GM19467 (cell line): ENCODE measurements around the gene IL17RD.

Source experiments
- ATAC-seq: cut with Tn5 transposase; IDR thresholded peaks from one replicate; pipeline ENCODE4 v1.9.1; 2021; ENCODE audit warnings: mild to moderate bottlenecking, moderate library complexity; ENCODE audit not compliant: unreplicated experiment

The IL17RD gene

DNA sequence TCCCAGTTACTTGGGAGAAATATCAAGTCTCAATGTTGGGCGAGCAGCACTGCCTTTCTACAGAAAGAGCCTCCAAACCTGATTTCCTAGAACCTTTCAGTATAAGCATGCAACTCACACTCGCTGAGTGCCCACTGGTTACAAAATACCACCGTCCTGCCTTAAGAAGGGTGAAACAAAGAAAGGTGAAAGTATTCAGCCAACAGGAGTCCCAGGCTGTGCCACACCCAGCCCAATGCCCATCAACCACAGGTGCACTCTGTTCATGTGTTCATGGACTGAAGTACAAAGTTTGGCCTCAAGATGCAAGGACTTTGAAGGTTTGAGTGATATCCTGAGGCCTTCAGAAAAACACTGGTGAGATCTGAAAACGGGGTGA is 34.0 kb downstream of the IL17RD start:
- ATAC-seq = no peak

- ATAC-seq = no peak
Measured at GRCh38 chr3:57130571-57131209, 34.5 kb downstream of the IL17RD start.

DNA sequence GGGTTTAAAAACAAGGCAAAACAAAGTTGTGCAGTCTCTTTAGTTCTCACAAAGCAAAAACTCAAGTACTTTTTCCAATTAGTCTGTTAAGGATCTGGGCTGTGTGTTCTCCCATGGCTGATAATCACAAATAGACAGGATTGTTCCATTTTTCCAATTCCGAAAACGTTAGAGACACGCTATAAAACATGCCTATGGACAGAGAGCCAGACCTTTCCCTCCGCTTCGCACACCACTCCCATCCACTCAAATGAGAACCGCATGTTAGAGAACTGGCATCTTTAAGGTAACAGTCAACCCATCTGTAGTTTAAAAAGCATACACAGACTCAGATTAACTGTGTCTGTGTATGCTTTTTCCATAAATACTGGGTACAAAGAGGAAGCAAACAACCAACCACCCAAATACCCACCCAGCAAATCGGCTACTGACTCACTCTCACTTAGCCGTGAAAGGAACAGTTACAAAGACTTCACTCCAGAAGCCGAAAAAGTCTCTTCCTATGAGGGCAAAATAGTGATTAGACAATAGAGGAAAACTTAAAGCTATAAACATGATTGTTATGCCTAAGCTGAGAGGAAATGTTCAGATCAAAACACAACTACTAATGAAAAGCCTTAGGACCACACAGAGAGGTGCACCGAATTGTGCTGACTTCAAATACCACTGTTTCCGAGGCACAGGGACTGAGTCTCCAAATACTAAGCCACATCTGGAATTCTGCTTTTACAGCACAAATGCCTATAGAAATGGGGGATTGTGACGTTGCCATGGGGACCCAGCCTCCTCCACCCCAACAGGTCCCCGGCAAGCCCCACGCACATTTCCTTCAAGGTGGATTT is 36.1 kb downstream of the IL17RD start:
- ATAC-seq = no peak

DNA sequence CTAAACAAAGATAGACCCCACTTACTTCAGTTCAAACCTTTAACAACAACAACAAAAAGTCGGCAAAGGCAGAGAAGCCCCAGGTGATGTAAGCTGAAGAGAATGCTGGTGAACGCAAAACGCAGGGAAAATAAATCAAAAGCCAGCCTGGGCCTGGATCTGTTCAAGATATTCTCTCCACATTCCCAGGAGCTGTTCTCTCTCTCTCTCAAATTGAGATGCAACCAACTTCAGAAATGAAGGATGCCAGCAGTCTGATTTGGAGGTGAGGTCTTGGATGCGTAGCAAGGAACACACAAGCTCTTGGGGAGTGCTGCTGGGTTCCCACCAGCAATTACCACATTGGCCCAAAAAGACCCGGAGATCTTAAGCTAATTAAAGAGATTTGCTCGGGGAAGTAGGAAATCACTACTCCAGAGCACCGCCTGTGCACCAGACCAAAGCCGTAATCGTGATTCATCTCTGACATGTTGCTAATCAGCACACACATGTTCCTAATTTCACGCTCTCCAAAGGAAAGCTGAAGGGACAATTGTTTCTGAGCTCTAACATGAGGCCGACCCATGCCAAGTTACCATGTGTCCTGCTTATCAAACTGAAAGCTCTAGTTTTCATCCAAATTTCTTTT is 37.1 kb downstream of the IL17RD start:
- ATAC-seq = no peak

DNA sequence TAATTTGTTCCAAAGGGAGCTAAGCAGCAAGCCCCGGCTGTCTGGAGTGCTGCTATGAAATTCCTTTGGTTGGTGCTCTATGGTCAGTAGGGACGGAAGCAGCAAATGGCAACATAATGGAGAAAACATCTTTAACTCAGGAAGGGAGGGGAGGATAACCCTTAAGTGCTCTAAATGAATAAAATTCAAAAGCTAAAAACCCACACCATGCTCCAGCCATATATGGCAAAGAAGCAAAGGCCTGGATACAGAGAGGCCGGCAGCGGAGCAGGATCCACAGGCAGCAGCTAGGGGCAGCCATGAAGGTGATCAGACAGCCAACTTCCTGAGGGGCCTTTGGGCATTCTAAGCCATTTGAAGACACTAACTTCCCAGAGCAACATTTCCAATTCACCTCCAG is 38.9 kb downstream of the IL17RD start:
- no peak for ATAC-seq

- ATAC-seq = no peak
Measured at GRCh38 chr3:57120451-57121174, 44.5 kb downstream of the IL17RD start.

DNA sequence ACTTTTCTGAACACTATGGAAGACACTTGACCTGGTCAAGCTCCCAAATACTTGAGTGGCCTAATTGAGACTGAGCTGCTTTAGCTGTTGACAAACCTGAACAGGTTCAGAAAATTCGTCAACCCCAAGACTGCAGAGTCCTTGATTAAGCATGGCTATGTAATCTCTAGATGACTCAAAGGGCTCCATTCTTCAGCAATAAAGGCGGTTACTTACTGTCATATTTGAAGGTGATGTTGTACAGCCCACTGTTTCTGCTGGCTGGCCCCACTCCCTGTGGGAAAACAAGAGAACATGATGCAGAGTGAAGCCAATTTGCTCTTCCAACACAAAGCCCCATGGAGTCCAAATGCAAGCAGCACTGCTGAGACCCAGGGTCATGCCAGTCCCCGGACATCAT is 45.1 kb downstream of the IL17RD start:
- no peak for ATAC-seq

DNA sequence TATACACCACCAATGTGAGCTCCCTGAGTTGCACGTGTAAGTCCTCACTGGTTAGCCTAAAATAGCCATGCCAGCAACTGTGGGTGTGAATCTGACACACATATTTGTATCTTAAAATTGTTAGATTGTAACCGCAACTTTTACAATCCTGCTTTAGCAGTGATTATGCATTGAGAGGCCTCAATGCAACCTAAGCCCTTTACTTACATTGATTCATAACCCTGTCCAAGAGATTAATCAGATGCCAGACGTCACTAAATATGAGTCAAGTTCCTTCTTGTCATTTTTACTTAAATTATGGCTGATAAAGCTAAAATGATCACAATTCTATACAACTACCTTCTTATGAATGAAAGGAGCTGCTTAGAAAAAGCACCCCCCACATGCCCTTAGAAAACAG is 46.9 kb downstream of the IL17RD start:
- no peak for ATAC-seq

- ATAC-seq = no peak
Measured at GRCh38 chr3:57116501-57116900, 48.7 kb downstream of the IL17RD start.

- ATAC-seq = no peak
Measured at GRCh38 chr3:57112206-57112605, 52.9 kb downstream of the IL17RD start.

DNA sequence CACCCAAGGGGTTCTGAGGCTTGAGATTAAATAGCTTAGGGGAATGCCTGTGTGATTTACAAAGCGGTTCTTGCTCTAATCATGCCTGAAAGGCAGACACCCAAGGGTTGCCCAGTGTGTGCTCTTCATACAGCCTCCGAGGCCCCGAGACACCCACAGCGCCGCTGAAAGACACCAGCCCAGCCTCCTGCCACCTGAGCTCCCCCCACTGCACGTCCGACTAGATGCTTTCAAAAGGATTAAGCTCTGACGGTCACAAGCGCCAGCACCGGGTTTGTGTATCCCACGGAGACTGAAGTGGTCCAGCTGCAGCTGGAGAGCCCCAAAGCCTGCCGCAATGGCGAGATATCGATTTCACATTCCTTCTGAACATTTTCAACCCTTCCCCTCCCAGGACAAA is 54.4 kb downstream of the IL17RD start:
- no peak for ATAC-seq

DNA sequence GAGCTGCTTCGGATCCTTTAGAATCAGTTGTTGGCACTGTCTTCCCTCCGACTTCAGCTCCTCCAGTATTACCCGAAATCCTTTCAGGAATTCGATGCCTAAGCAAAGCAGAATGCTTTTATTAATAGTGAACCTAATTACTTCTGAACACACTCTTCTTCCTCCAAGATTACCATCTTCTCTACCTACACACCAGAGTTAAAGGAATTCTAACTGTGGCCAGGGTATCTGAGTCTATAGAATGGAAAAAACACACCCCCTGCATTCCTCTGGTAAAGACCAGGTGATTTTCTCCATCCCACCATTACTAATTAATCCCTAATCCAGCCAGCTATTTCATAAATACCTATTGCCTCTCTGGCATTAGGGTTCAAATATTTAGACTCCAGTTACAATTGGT is 54.9 kb downstream of the IL17RD start:
- ATAC-seq = no peak

GRCh38 chr3:57109437-57110199 is 55.5 kb downstream of the IL17RD start:
- ATAC-seq = no peak

DNA sequence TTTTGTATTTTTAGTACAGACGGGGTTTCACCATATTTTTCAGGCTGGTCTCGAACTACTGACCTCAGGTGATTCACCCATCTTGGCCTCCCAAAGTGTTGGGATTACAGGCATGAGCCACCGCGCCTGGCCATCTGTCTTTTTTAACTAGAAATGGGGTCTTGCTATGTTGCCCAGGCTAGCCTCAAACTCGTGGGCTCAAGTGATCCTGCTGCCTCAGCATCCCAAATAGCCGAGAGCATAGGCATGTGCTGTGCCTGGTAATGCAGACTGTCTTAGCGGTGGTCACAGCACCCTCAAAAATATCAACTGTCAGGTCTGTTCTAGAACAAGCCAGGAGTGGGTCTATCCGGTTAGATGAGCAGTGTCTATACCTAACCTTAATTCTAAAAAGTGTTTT is 56.5 kb downstream of the IL17RD start:
- no peak for ATAC-seq

GRCh38 chr3:57105585-57105984 is 59.6 kb downstream of the IL17RD start:
- ATAC-seq = no peak

- no peak for ATAC-seq
Measured at GRCh38 chr3:57100046-57100695, 65.0 kb downstream of the IL17RD start.

DNA sequence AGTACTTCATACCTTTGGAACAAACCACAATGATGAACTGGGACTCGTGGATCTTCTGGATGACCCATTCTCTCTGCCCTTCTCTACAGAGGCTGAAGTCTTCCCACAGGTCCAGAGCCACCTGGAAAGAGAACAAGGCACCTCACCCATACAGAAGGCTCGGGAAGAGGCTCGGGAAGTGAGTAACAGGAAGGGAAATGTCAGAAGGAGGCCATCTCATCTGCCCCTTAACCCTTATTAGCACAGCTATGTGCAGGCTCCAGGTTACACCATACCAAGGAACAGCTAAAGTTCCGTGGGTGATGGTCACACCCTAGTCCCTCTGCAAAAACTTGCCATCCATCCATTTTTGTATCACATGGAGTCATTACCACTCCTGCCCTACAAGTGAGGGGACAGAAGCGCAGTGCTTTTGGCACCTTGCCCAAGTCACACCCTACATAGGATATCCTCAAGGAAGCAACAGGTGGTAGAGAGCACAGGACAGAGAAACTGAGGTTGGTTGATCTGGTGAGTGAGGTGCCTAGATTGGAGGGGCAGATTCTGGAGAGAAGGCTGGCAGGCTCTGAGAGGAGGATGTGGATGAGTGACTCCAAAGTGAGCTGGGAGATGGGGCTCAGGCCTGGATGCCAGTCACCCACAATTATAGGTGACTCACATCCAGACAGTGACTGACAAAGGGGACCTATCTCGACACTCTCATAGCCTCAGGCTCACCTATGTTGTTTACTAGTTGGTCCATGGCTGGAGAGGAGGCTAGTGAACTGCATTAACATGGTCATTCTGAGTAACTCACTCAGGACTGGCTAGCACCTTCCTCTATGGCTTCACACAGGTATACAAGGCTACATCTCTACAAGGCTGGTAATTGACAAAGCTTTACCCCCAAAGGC is 66.5 kb downstream of the IL17RD start:
- ATAC-seq = no peak

GRCh38 chr3:57097536-57097935 is 67.6 kb downstream of the IL17RD start:
- no peak for ATAC-seq

DNA sequence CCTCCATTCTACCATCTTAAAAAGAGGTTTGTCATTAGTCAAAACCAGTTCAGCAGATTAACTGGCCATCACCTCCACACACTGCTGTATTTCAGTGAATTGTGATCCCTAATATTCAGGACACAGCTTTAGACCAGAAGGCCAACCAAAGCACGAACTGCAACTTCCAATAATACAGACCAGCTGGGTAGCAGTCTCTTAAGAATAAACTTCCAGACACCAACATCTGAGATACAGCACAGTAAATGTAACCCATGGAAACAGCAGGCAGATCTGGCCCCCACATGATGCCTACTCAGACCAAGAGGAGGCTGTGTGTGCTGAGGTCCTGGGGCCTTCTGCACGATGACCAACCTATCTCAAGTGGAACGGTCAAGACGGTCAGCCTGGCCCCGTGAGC is 69.8 kb downstream of the IL17RD start:
- ATAC-seq = no peak
